HepG2 (cell line): Measurements from ENCODE around the gene AUP1. TPM values are rescaled to one million over a fixed set of nuclear protein-coding genes. Genes with fewer than 3 reads are reported as not detected.

Experiments used
- AHDC1 ChIP-seq: sonication (generic); formaldehyde crosslinking; IDR thresholded peaks from 2 replicates; pipeline ENCODE4 v1.5.1; 2020; ENCODE audit warnings: mild to moderate bottlenecking, missing genetic modification reagents, borderline replicate concordance
- ATF7 ChIP-seq, 2 experiments: fragments of 450-650 bp in 1 of 2; sonication (generic) in 1 of 2; formaldehyde crosslinking in 1 of 2; IDR thresholded peaks; 2 replicates each; pipeline versions ENCODE4 v1.4.0 to v1.6.1; 2016 to 2020; ENCODE audit warnings: antibody characterized with exemption in 1 of 2, mild to moderate bottlenecking in 1 of 2, missing genetic modification reagents in 1 of 2
- CBX1 ChIP-seq: IDR thresholded peaks from one replicate; pipeline ENCODE4 v1.6.1; 2016; ENCODE audit warnings: antibody characterized with exemption, low read depth
- DNMT1 ChIP-seq: sonication (generic); formaldehyde crosslinking; IDR thresholded peaks from 2 replicates; pipeline ENCODE4 v1.5.1; 2020; ENCODE audit warnings: mild to moderate bottlenecking, missing genetic modification reagents
- DPF2 ChIP-seq: sonication (generic); formaldehyde crosslinking; IDR thresholded peaks from 2 replicates; pipeline ENCODE4 v1.4.0; 2020; ENCODE audit warnings: mild to moderate bottlenecking, low read depth, missing genetic modification reagents, borderline replicate concordance
- KLF12 ChIP-seq: sonication (generic); formaldehyde crosslinking; IDR thresholded peaks from 2 replicates; pipeline ENCODE4 v1.4.0; 2020; ENCODE audit warnings: missing genetic modification reagents, borderline replicate concordance
- KLF15 ChIP-seq: sonication (generic); formaldehyde crosslinking; IDR thresholded peaks from 2 replicates; pipeline ENCODE4 v1.8.1; 2023; ENCODE audit warnings: borderline replicate concordance, mild to moderate bottlenecking, inconsistent platforms, missing genetic modification reagents, mixed read lengths
- ZFP41 ChIP-seq: sonication (generic); formaldehyde crosslinking; IDR thresholded peaks from 2 replicates; pipeline ENCODE4 v1.4.0; 2020; ENCODE audit warnings: mild to moderate bottlenecking, missing genetic modification reagents, borderline replicate concordance
- ZNF136 ChIP-seq: sonication (generic); formaldehyde crosslinking; IDR thresholded peaks from 2 replicates; pipeline ENCODE4 v1.8.1; 2022; ENCODE audit warnings: low read depth, mild to moderate bottlenecking, moderate library complexity, missing genetic modification reagents
- ZNF326 ChIP-seq: sonication (generic); formaldehyde crosslinking; IDR thresholded peaks from 2 replicates; pipeline ENCODE4 v1.4.0; 2020; ENCODE audit warnings: missing genetic modification reagents, borderline replicate concordance
- ZNF407 ChIP-seq: sonication (generic); formaldehyde crosslinking; IDR thresholded peaks from one replicate; pipeline ENCODE4 v1.5.1; 2020; ENCODE audit warnings: mild to moderate bottlenecking, missing genetic modification reagents; ENCODE audit errors: not compliant biosample characterization
- polyA plus RNA-seq, 8 experiments: library from polyadenylated mRNA; depleted of rRNA in 3 of 8; stranded (reverse) in 7 of 8; unstranded in 1 of 8; fragments of >200 nt; fragmentation: Illumina TruSeq in 4 of 8; extraction: Trizol in 4 of 8; gene quantifications; 2 replicates each; pipeline versions ENCODE4 v1.2.1 to v1.2.3, GENCODE V29; 2011 to 2016; ENCODE audit warnings: low read depth in 4 of 8, missing spikeins in 1 of 8, mixed read lengths in 1 of 8; ENCODE audit not compliant: insufficient read depth in 1 of 8
- total RNA-seq, 5 experiments: library from RNA; depleted of rRNA; stranded (reverse); fragments of >200 nt; fragmentation: Illumina TruSeq; extraction: Trizol; gene quantifications; 2 replicates each; pipeline ENCODE4 v1.2.3, GENCODE V29; 2016; ENCODE audit warnings: low read depth in 1 of 5

Gene AUP1
- total and polyA plus RNA-seq, 2 of the 13 experiments (the other 11 are each of a cell fraction or from before 2014, with no cell fraction given), result 174 to 267 TPM

GRCh38 chr2:74507145-74507925 lies 22.2 kb downstream of the AUP1 start, which contains the start of gene PCGF1 (continued):
- TF ChIP-seq ATF7 (IDR thresholded peaks at IDR 0.05) (no peak), ATF7 (CRISPR knock-in tag; IDR thresholded peaks at IDR 0.05) (peak; percentile 29; the same call in 1 of the 2 replicates), KLF15 (peak; percentile 87), AHDC1 (CRISPR knock-in tag) (0 out of 2 replicates have a peak, but pooled peaks have one; percentile 39), DNMT1 (CRISPR knock-in tag) (peak; percentile 98), KLF12 (CRISPR knock-in tag) (peak; percentile 83; the same call in 1 of the 2 replicates), ZNF326 (CRISPR knock-in tag) (peak; percentile 92; the same call in 1 of the 2 replicates), ZFP41 (CRISPR knock-in tag) (no peak), CBX1 (peak; percentile 66), ZNF136 (CRISPR knock-in tag) (peak; percentile 79; the same call in 1 of the 2 replicates), ZNF407 (peak; percentile 9), DPF2 (CRISPR knock-in tag) (0 out of 2 replicates have a peak, but pooled peaks have one; percentile 48)
